ENCODE results near the gene STX17.

Gene STX17

DNA sequence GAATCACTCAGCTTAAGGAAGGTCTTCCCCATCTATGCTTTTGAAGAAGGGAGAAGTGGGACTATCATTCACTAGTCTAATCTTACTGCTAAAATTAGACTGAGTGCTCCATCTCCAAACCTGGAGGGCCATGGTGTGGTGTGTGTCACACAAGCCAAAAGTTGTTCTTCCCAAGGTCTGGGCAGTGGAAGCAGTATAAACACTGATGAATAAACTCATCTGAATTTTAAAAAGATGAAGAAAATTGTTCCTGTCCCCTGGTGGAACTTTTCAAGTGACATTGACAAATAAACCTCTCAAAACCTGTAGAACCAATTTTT is 16.2 kb downstream of the STX17 start:
- DNase-seq (ENCODE audit: low read depth), result no peak

DNA sequence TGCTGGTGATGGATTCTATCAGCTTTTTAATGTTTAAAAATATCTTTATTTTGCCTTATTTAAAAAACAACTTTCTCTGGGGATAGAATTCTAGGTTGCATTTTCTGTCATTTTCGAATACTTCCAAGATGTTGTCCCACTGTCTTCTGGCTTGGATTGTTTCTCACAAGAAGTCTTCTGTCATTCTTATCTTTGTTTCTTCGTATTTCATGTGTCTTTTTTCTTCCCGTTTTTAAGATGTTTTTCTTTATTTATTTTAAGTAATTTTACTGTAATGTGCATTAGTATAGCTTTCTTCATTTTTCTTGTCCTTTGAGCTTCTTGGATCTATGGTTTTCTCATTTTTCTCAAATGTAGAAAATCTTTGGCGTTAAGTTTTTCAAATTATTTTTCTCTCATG is 19.1 kb downstream of the STX17 start:
- TF ChIP-seq MAX (IDR thresholded peaks at IDR 0.05; ENCODE audit: low read depth, low read length) (no peak), POLR2A (IDR thresholded peaks at IDR 0.05; ENCODE audit: extremely low read depth, insufficient read length) (no peak), MYC (IDR thresholded peaks at IDR 0.05; ENCODE audit: low read depth, low read length) (no peak)
- TF ChIP-seq, protein P1, sequence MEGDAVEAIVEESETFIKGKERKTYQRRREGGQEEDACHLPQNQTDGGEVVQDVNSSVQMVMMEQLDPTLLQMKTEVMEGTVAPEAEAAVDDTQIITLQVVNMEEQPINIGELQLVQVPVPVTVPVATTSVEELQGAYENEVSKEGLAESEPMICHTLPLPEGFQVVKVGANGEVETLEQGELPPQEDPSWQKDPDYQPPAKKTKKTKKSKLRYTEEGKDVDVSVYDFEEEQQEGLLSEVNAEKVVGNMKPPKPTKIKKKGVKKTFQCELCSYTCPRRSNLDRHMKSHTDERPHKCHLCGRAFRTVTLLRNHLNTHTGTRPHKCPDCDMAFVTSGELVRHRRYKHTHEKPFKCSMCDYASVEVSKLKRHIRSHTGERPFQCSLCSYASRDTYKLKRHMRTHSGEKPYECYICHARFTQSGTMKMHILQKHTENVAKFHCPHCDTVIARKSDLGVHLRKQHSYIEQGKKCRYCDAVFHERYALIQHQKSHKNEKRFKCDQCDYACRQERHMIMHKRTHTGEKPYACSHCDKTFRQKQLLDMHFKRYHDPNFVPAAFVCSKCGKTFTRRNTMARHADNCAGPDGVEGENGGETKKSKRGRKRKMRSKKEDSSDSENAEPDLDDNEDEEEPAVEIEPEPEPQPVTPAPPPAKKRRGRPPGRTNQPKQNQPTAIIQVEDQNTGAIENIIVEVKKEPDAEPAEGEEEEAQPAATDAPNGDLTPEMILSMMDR (IDR thresholded peaks at IDR 0.05; ENCODE audit: low read depth, low read length), result no peak
- H3K4me3 ChIP-seq (ENCODE audit: low read depth, low read length), result no peak overlapping the region
- DNase-seq (ENCODE audit: low read depth), result peak; percentile 6

More for the DNA sequence above, 16.2 kb downstream of the STX17 start:
- H3K4me3 ChIP-seq (ENCODE audit: low read depth, low read length), result no peak overlapping the region
- TF ChIP-seq MAX (IDR thresholded peaks at IDR 0.05; ENCODE audit: low read depth, low read length) (no peak), MYC (IDR thresholded peaks at IDR 0.05; ENCODE audit: low read depth, low read length) (no peak), POLR2A (IDR thresholded peaks at IDR 0.05; ENCODE audit: extremely low read depth, insufficient read length) (no peak)
- TF ChIP-seq, protein P1 (IDR thresholded peaks at IDR 0.05; ENCODE audit: low read depth, low read length), result no peak

- no peak overlapping the region for H3K4me3 ChIP-seq (ENCODE audit: low read depth, low read length)
- DNase-seq (ENCODE audit: low read depth), result no peak
- no peak for TF ChIP-seq MAX (IDR thresholded peaks at IDR 0.05; ENCODE audit: low read depth, low read length)
Observed at GRCh38 chr9:99929652-99930051, 23.2 kb downstream of the STX17 start.

DNA sequence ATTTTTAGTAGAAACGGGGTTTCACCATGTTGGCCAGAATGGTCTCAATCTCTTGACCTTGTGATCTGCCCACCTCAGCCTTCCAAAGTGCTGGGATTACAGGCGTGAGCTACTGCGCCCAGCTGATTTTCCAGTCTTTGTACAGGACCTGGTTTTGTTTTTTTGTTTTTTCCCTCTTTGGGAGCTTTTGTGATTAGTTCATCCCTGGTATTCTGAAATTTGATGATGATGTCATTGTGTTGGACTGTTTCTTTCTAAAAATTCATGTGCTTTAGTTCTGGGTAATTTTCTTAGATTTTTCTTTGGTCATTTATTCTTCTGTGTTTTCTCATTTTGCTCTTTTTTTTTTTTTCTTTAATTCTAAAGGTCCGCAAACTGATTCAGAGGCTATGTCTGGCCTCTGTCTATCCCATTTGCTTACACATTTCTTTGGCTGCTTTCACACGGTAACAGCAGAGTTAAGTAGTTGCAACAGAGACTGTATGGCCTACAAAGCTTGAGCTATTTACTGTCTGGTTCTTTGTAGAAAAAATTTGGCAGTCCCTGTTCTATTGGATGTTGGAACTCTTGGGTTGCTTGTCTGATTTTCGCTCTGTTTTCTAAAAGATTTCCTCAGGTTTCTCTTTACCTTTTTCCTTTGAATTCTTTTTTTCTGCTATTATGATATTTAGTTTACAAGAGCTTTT is 24.8 kb downstream of the STX17 start:
- DNase-seq (ENCODE audit: low read depth), result no peak
- TF ChIP-seq MYC (IDR thresholded peaks at IDR 0.05; ENCODE audit: low read depth, low read length) (no peak), MAX (IDR thresholded peaks at IDR 0.05; ENCODE audit: low read depth, low read length) (no peak)
- TF ChIP-seq, protein P1 (IDR thresholded peaks at IDR 0.05; ENCODE audit: low read depth, low read length), result no peak
- H3K4me3 ChIP-seq (ENCODE audit: low read depth, low read length), result no peak overlapping the region

- TF ChIP-seq MAX (IDR thresholded peaks at IDR 0.05; ENCODE audit: low read depth, low read length), result no peak
- no peak for TF ChIP-seq MYC (IDR thresholded peaks at IDR 0.05; ENCODE audit: low read depth, low read length)
- TF ChIP-seq POLR2A (IDR thresholded peaks at IDR 0.05; ENCODE audit: extremely low read depth, insufficient read length), result no peak
- TF ChIP-seq, protein P1 (IDR thresholded peaks at IDR 0.05; ENCODE audit: low read depth, low read length), result no peak
- H3K4me3 ChIP-seq (ENCODE audit: low read depth, low read length), result no peak overlapping the region
- DNase-seq (ENCODE audit: low read depth), result no peak
Observed at GRCh38 chr9:99936947-99937587, 30.6 kb downstream of the STX17 start.

DNA sequence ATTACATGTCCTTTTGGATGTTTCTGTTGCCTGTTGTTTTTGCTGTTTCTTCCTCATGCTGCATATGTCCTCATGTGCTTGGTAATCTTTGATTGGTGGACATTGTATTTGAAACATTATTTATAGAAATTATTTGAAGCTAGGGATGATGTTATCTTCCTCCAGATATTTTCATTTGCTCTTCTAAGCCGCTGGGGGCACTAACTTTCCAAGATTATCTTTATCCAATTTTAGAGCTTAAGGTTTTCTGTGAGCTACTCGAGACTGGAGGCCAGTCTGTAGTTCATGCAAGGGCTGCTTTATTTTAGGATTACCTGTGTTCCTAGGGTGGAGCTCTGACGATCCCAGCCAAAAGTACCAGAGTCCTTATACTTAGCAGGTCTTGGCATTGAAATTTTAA is 40.9 kb downstream of the STX17 start:
- TF ChIP-seq MAX (IDR thresholded peaks at IDR 0.05; ENCODE audit: low read depth, low read length), result no peak
- TF ChIP-seq MYC (IDR thresholded peaks at IDR 0.05; ENCODE audit: low read depth, low read length), result no peak
- no peak for DNase-seq (ENCODE audit: low read depth)
- H3K4me3 ChIP-seq (ENCODE audit: low read depth, low read length), result no peak overlapping the region

Measured in NB4 (cell line).